ENCODE data around the gene LIM2.

LIM2 gene

GRCh38 chr19:51394050-51394836 lies 6.5 kb upstream of the LIM2 start:
- DNase-seq, result peak; percentile 99

GRCh38 chr19:51392701-51393100 lies 4.9 kb upstream of the LIM2 start:
- no peak for DNase-seq

GRCh38 chr19:51391073-51391611 lies 3.4 kb upstream of the LIM2 start:
- DNase-seq, result no peak

- no peak for DNase-seq
These were observed 1.4 kb upstream of the LIM2 start for GRCh38 chr19:51389143-51389542.

- no peak for DNase-seq
These were observed 773 bp downstream of the LIM2 start for GRCh38 chr19:51386882-51387520.

- DNase-seq, result no peak
These were observed 5.8 kb downstream of the LIM2 start for GRCh38 chr19:51382004-51382403.

- no peak for DNase-seq
These were observed 7.4 kb downstream of the LIM2 start for GRCh38 chr19:51380379-51380778.

GRCh38 chr19:51377422-51377821 lies 10.4 kb downstream of the LIM2 start:
- no peak for DNase-seq

GRCh38 chr19:51375504-51376221 lies 12.1 kb downstream of the LIM2 start:
- DNase-seq, result no peak

- no peak for DNase-seq
These were observed 14.9 kb downstream of the LIM2 start, which contains the start of gene NKG7 for GRCh38 chr19:51372649-51373504. NKG7 (minus strand) TSS chr19:51372654; CDS start chr19:51372535, 119 bp downstream.

- no peak for DNase-seq
These were observed 15.6 kb downstream of the LIM2 start for GRCh38 chr19:51372021-51372648.

- DNase-seq, result no peak
These were observed 16.5 kb downstream of the LIM2 start for GRCh38 chr19:51371186-51371690.

GRCh38 chr19:51370230-51370629 lies 17.5 kb downstream of the LIM2 start:
- no peak for DNase-seq

- DNase-seq, result no peak
These were observed 19.1 kb downstream of the LIM2 start, which contains the start of gene CLDND2 for GRCh38 chr19:51368366-51369282. CLDND2 (minus strand) TSS chr19:51369003; CDS start chr19:51368577, 426 bp downstream.

- DNase-seq, result peak; percentile 99
These were observed 20.0 kb downstream of the LIM2 start for GRCh38 chr19:51367565-51368365.

- DNase-seq, result no peak
These were observed 20.6 kb downstream of the LIM2 start for GRCh38 chr19:51367255-51367564.

- peak; percentile 98 for DNase-seq
These were observed 21.2 kb downstream of the LIM2 start for GRCh38 chr19:51366389-51367254.

GRCh38 chr19:51365965-51366388 lies 21.8 kb downstream of the LIM2 start, which contains the start of gene ETFB:
ETFB (minus strand) TSS chr19:51366388; CDS start chr19:51366326, 62 bp downstream.
- no peak for DNase-seq
